Endothelial cell of umbilical vein (primary cell): ENCODE measurements around the gene LHPP. TPM values are rescaled to one million over a fixed set of nuclear protein-coding genes. Genes with fewer than 3 reads are reported as not detected.

Experiments
- BruUV-seq: library from RNA; stranded (reverse); fragments of 400-500 nt; replicated peaks from 2 replicates; lab custom pipeline; 2021; lab: Mats Ljungman, UMichigan
- CTCF ChIA-PET: fragments of 300-600, 350-600 bp; sonication (Branson Sonifier 250); formaldehyde crosslinking; loops from one replicate; lab custom pipeline; 2021; ENCODE audit warnings: antibody characterized with exemption, inconsistent platforms; lab: Charles Lee
- POLR2A ChIA-PET: fragments of 300-600, 350-600 bp; sonication (Branson Sonifier 250); formaldehyde crosslinking; loops from one replicate; lab custom pipeline; 2021; ENCODE audit warnings: antibody characterized with exemption, inconsistent platforms; lab: Charles Lee
- DNase-seq: peaks from one replicate; pipeline ENCODE4 v3.0.0-alpha.2; 2011; ENCODE audit warnings: low read depth, low spot score
- FAIRE-seq: peaks from 2 replicates; lab custom pipeline; 2011; peaks lifted over from hg19 to GRCh38; lab: Jason Lieb, UNC
- H2AFZ ChIP-seq: 2 replicates; pipeline ENCODE4 v1.6.0; 2012; ENCODE audit warnings: low read depth, low read length, control low read depth, inconsistent platforms
- H3K27ac ChIP-seq: 2 replicates; pipeline ENCODE4 v1.5.1; 2011; ENCODE audit warnings: low read depth, mild to moderate bottlenecking, control low read depth, low read length, moderate library complexity; ENCODE audit not compliant: insufficient read depth
- H3K27me3 ChIP-seq, 2 experiments: 2 replicates each; pipeline versions ENCODE4 v1.6.0 to v1.6.1; 2011; ENCODE audit warnings: low read length in 2 of 2, mixed read lengths in 1 of 2; ENCODE audit not compliant: control insufficient read depth in 2 of 2, insufficient read depth in 2 of 2
- H3K36me3 ChIP-seq, 2 experiments: 2 replicates in 1 of 2; 3 replicates in 1 of 2; pipeline ENCODE4 v1.5.1; 2011; ENCODE audit warnings: low read length in 2 of 2, mild to moderate bottlenecking in 1 of 2, moderate library complexity in 1 of 2; ENCODE audit not compliant: control insufficient read depth in 2 of 2, insufficient read depth in 2 of 2; ENCODE audit errors: extremely low read depth in 1 of 2
- H3K4me1 ChIP-seq: 3 replicates; pipeline ENCODE4 v1.5.1; 2011; ENCODE audit warnings: mild to moderate bottlenecking, low read length; ENCODE audit not compliant: control insufficient read depth, insufficient read depth; ENCODE audit errors: extremely low read depth
- H3K4me2 ChIP-seq: 2 replicates; pipeline ENCODE4 v1.6.1; 2011; ENCODE audit warnings: low read length, control low read depth, mixed read lengths; ENCODE audit not compliant: insufficient read depth
- H3K4me3 ChIP-seq, 3 experiments: fragments of 200-600 bp in 1 of 3; sonication (generic), shearing (Covaris generic) in 1 of 3; replicated peaks in 1 of 3; 2 replicates each; pipeline ENCODE4 v1.5.1; 2011 to 2016; ENCODE audit warnings: control low read depth in 3 of 3, low read length in 3 of 3, mild to moderate bottlenecking in 2 of 3, inconsistent platforms in 1 of 3, low read depth in 1 of 3, moderate library complexity in 1 of 3; ENCODE audit not compliant: insufficient read depth in 1 of 3
- H3K79me2 ChIP-seq: 2 replicates; pipeline ENCODE4 v1.6.0; 2012; ENCODE audit warnings: low read length, inconsistent platforms; ENCODE audit not compliant: control insufficient read depth, insufficient read depth
- H3K9ac ChIP-seq: replicated peaks from 2 replicates; pipeline ENCODE3; 2011; ENCODE audit warnings: low read length, control low read depth; ENCODE audit not compliant: insufficient read depth; ENCODE audit errors: extremely low read depth
- H3K9me1 ChIP-seq: replicated peaks from 3 replicates; pipeline ENCODE4 v1.6.0; 2011; ENCODE audit warnings: mild to moderate bottlenecking, low read length; ENCODE audit not compliant: control insufficient read depth, insufficient read depth; ENCODE audit errors: extremely low read depth
- H3K9me3 ChIP-seq: replicated peaks from 2 replicates; pipeline ENCODE4 v1.5.1; 2012; ENCODE audit warnings: low read length, inconsistent platforms; ENCODE audit not compliant: control insufficient read depth, insufficient read depth
- H4K20me1 ChIP-seq: replicated peaks from 2 replicates; pipeline ENCODE3; 2011; ENCODE audit warnings: mild to moderate bottlenecking, low read length; ENCODE audit not compliant: control insufficient read depth, insufficient read depth; ENCODE audit errors: extremely low read depth
- EZH2 ChIP-seq: IDR thresholded peaks from 2 replicates; pipeline ENCODE4 v1.6.1; 2012; ENCODE audit warnings: borderline replicate concordance, low read depth, mild to moderate bottlenecking, moderate library complexity, low read length, inconsistent platforms; ENCODE audit not compliant: severe bottlenecking
- FOS ChIP-seq: IDR thresholded peaks from 2 replicates; pipeline ENCODE4 v1.6.1; 2011; ENCODE audit warnings: mild to moderate bottlenecking, low read length, moderate library complexity, borderline replicate concordance; ENCODE audit not compliant: insufficient read depth
- GATA2 ChIP-seq: IDR thresholded peaks from 2 replicates; pipeline ENCODE4 v1.7.0; 2011; ENCODE audit warnings: low read depth, mild to moderate bottlenecking, moderate library complexity, mixed read lengths, low read length; ENCODE audit not compliant: insufficient read length, insufficient read depth
- JUN ChIP-seq: IDR thresholded peaks from 2 replicates; pipeline ENCODE4 v1.6.1; 2011; ENCODE audit warnings: borderline replicate concordance, low read depth; ENCODE audit not compliant: insufficient read length, insufficient read depth
- MYC ChIP-seq: IDR thresholded peaks from one replicate; pipeline ENCODE4 v1.6.1; 2011; ENCODE audit warnings: mild to moderate bottlenecking, low read depth, low read length
- POLR2A ChIP-seq: IDR thresholded peaks from 2 replicates; pipeline ENCODE4 v1.6.1; 2012; ENCODE audit warnings: low read depth, mild to moderate bottlenecking, control low read depth, low read length
- POLR2AphosphoS5 ChIP-seq: IDR thresholded peaks from 2 replicates; pipeline ENCODE4 v1.6.1; 2012; ENCODE audit warnings: low read depth, mild to moderate bottlenecking, control low read depth, low read length, moderate library complexity; ENCODE audit not compliant: insufficient read depth
- dilution Hi-C: fragments of 300-500 bp; cut with MboI; formaldehyde crosslinking; loops from one replicate; pipeline ENCODE4 v1.15.0; 2019; ENCODE audit warnings: low sequenced_read_pairs; ENCODE audit not compliant: extremely low pct_ligation_motif_present
- intact Hi-C: fragments of 100-400 bp; cut with micrococcal nuclease; formaldehyde crosslinking; loops from one replicate; pipeline ENCODE4 v1.10.0; 2022
- polyA plus RNA-seq, 4 experiments: library from polyadenylated mRNA; depleted of rRNA in 3 of 4; stranded (reverse) in 3 of 4; unstranded in 1 of 4; fragments of >200 nt; gene quantifications; 2 replicates each; pipeline versions ENCODE4 v1.2.1 to v1.2.3, GENCODE V29; 2011 to 2012; ENCODE audit warnings: missing spikeins in 1 of 4
- total RNA-seq: library from RNA; stranded (reverse); gene quantifications from 2 replicates; pipeline ENCODE4 v1.2.3, GENCODE V29; 2021
- TF ChIP-seq, protein P1 (sequence below): IDR thresholded peaks from 2 replicates; pipeline ENCODE4 v1.6.1; 2011; ENCODE audit not compliant: insufficient read depth, insufficient read length
- TF ChIP-seq, protein P2 (sequence below), 2 donors: IDR thresholded peaks; 1 replicate in 1 of 2; 2 replicates in 1 of 2; pipeline ENCODE4 v1.5.1; 2011; ENCODE audit warnings: low read length in 2 of 2, mild to moderate bottlenecking in 2 of 2, moderate library complexity in 2 of 2, control low read depth in 1 of 2, inconsistent platforms in 1 of 2, low read depth in 1 of 2; ENCODE audit not compliant: insufficient read depth in 1 of 2; ENCODE audit errors: extremely low read depth in 1 of 2

LHPP gene
- total and polyA plus RNA-seq, 2 donors (not counting 3 experiments of a cell fraction or from before 2014, with no cell fraction given) = 5.8 to 11.2 TPM

DNA sequence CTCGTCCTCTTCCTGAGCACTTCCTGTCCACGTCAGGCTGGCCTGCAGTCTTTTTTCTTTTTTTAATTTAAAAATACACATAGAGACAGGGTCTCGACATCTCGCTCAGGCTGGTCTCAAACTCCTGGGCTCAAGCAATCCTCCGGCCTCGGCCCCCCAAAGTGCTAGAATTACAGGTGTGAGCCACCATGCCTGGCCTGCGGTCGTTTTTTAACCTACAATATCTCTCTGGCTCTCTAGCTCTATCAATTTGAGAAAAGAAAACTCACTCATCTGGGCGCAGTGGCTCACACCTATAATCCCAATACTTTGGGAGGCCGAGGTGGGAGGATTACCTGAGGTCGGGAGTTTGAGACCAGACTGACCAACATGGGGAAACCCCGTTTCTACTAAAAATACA is 38.9 kb upstream of the LHPP start:
- H3K4me1 ChIP-seq = peaks cover 2% of the 10 kb centered on the region
- no peak overlapping the region for H3K9ac ChIP-seq
- ChIA-PET POLR2A (no interaction called here), CTCF (no interaction called here)
- H2AFZ ChIP-seq = no peak overlapping the region
- DNase-seq = no peak
- intact Hi-C loops (no loop called here), dilution Hi-C loops (no loop called here)
- peaks cover 4% of the 10 kb centered on the region for H3K79me2 ChIP-seq
- no peak overlapping the region for H3K4me2 ChIP-seq
- no TSS peak for BruUV-seq
- peaks cover 2 to 6% of the 10 kb centered on the region in 2 experiments for H3K27me3 ChIP-seq
- TF ChIP-seq GATA2 (no peak), POLR2AphosphoS5 (no peak), JUN (no peak), MYC (no peak), FOS (no peak), POLR2A (no peak), EZH2 (no peak)
- TF ChIP-seq, protein P1, sequence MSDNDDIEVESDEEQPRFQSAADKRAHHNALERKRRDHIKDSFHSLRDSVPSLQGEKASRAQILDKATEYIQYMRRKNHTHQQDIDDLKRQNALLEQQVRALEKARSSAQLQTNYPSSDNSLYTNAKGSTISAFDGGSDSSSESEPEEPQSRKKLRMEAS = no peak
- TF ChIP-seq, protein P2, sequence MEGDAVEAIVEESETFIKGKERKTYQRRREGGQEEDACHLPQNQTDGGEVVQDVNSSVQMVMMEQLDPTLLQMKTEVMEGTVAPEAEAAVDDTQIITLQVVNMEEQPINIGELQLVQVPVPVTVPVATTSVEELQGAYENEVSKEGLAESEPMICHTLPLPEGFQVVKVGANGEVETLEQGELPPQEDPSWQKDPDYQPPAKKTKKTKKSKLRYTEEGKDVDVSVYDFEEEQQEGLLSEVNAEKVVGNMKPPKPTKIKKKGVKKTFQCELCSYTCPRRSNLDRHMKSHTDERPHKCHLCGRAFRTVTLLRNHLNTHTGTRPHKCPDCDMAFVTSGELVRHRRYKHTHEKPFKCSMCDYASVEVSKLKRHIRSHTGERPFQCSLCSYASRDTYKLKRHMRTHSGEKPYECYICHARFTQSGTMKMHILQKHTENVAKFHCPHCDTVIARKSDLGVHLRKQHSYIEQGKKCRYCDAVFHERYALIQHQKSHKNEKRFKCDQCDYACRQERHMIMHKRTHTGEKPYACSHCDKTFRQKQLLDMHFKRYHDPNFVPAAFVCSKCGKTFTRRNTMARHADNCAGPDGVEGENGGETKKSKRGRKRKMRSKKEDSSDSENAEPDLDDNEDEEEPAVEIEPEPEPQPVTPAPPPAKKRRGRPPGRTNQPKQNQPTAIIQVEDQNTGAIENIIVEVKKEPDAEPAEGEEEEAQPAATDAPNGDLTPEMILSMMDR (IDR thresholded peaks at IDR 0.05; ENCODE audit: extremely low read depth in 1 of 2, insufficient read depth in 1 of 2, low read depth in 1 of 2, low read length in 2 of 2) = no peak
- no peaks in the 10 kb centered on the region for H3K36me3 ChIP-seq
- H3K9me3 ChIP-seq = no peaks in the 10 kb centered on the region
- no peak overlapping the region for H3K27ac ChIP-seq
- no peaks in the 10 kb centered on the region for H4K20me1 ChIP-seq
- no peak for FAIRE-seq
- no peaks in the 10 kb centered on the region for H3K9me1 ChIP-seq
- H3K4me3 ChIP-seq = no peak overlapping the region
